Measurements from ENCODE around the gene ERP44.

DNA sequence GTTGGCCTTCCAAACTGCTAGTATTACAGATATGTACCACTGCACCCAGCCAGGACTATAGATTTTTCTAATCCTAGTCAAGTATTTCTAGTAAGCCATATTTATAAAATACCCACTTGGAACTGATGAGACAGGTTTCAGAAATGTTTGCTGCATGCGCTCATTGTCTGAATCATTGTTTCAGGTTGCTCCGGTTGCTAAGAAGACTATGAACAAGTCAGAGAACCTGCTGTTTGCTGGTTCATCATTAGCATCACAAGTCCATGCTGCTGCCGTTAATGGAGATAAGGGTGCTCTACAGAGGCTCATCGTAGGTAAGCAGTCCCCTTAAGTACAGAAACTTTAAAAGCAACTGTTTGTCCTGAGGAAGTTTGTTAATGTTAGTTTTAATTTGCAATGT is 5.5 kb upstream of the ERP44 start:
- TF ChIP-seq POLR2AphosphoS5 (IDR thresholded peaks at IDR 0.05; ENCODE audit: low read depth, low read length): no peak
- no peak for TF ChIP-seq FOXP2 (optimal IDR thresholded peaks at IDR 0.05; ENCODE audit: borderline replicate concordance, extremely low read depth, extremely low read length, insufficient read depth)
- no peak for TF ChIP-seq REST (IDR thresholded peaks at IDR 0.05; ENCODE audit: insufficient read depth in 1 of 2, low read depth in 2 of 2, low read length in 2 of 2)
- no peak for TF ChIP-seq SIN3A (IDR thresholded peaks at IDR 0.05; ENCODE audit: borderline replicate concordance, insufficient read depth, low read length)
